Peyer's patch (tissue), 4 donors: Measurements from ENCODE around the gene LHX4. TPM values are rescaled to one million over a fixed set of nuclear protein-coding genes. Genes with fewer than 3 reads are reported as not detected.

Experiments
- DNase-seq, 3 donors: peaks; one replicate each; pipeline ENCODE4 v3.0.0-alpha.2; 2017 to 2019
- H3K27ac ChIP-seq, 4 donors: fragments of 200-600 bp; sonication (generic); one replicate each; pipeline ENCODE4 v1.5.1; 2016 to 2019
- H3K27me3 ChIP-seq, 2 donors: fragments of 200-600 bp; sonication (generic); one replicate each; pipeline ENCODE4 v1.5.1; 2019
- H3K36me3 ChIP-seq, 3 donors: fragments of 200-600 bp; sonication (generic); one replicate each; pipeline ENCODE4 v1.5.1; 2016 to 2019
- H3K4me1 ChIP-seq, 4 donors: fragments of 200-600 bp; sonication (generic); one replicate each; pipeline ENCODE4 v1.5.1; 2016 to 2019
- H3K4me3 ChIP-seq, 4 donors: fragments of 200-600 bp; sonication (generic); 1 replicate in 3 of 4; 2 replicates in 1 of 4; pipeline ENCODE4 v1.5.1; 2016 to 2019; ENCODE audit warnings: mild to moderate bottlenecking in 1 of 4
- H3K9me3 ChIP-seq, 4 donors: fragments of 200-600 bp; sonication (generic); one replicate each; pipeline ENCODE4 v1.5.1; 2016 to 2019; ENCODE audit warnings: mild to moderate bottlenecking in 1 of 4
- POLR2A ChIP-seq, 2 donors: fragments of 450-650 bp; IDR thresholded peaks; one replicate each; pipeline ENCODE4 v1.5.1; 2017; ENCODE audit warnings: antibody characterized with exemption in 2 of 2, mild to moderate bottlenecking in 2 of 2, moderate library complexity in 2 of 2
- total RNA-seq, 4 donors: library from RNA; depleted of rRNA; stranded (reverse); fragments of >200 nt; gene quantifications; one replicate each; pipeline ENCODE4 v1.1.0, GENCODE V29; 2016
- TF ChIP-seq, protein P1 (sequence below), 6 experiments: fragments of 450-650 bp in 4 of 6; fragments of 200-600 bp in 2 of 6; sonication (generic) in 1 of 6; IDR thresholded peaks; one replicate each; pipeline ENCODE4 v1.5.1; 2017 to 2019; ENCODE audit warnings: antibody characterized with exemption in 6 of 6, mild to moderate bottlenecking in 3 of 6, moderate library complexity in 1 of 6

Gene LHX4
- total RNA-seq, 4 donors from 2014 or later: 0.28 to 1.1 (median 0.68) TPM

DNA sequence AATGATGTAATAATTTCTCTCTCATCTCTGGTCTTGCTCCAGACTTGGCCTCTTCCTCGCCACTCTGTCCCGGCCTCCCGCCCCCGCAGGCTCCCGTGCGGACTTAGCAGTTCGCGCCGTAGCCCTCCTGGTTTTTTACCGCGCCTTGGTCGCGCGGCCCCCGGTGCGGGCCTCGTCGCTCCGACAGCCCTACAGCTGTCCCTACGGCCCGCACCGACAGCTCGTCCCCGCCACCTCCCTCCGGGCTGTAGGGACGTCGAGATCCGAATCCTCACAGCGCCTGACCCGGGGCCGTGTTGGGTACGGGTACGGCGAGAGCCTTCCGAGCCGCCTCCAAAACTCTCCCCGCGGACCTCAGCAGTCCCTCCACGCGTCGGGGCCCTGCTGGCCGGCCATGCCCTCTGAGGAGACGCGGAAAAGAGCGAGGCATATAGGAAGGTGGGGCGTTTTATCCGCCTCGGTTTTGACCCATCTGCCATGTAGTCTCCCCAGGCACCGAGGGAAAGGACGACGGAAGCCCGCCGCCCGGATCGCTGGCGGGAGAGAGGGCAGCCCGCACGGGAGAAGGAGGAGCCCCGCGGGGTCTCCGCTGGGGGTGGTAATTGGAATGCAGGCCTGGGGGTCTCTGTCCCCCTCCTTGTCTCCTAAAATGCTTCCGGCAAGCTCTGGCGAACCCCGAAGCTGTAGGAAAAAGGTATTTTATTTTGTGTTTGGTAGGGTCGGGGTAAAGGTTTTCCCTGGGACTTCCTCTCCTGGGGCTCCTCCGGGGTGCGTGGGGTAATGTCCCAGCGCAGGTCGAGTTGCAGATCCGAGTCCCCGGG lies 3.3 kb downstream of the LHX4 start:
- Histone ChIP-seq H3K4me3 (no peak overlapping the region), H3K4me1 (peaks cover 2 to 67% (median 29%) of the 10 kb centered on the region in 4 donors), H3K27me3 (peaks cover 3 to 91% of the 10 kb centered on the region in 2 donors), H3K9me3 (no peaks in the 10 kb centered on the region), H3K36me3 (no peaks in the 10 kb centered on the region), H3K27ac (no peak overlapping the region)
- DNase-seq: peak in 1 of 3 donors; percentile 40
- TF ChIP-seq, protein P1, sequence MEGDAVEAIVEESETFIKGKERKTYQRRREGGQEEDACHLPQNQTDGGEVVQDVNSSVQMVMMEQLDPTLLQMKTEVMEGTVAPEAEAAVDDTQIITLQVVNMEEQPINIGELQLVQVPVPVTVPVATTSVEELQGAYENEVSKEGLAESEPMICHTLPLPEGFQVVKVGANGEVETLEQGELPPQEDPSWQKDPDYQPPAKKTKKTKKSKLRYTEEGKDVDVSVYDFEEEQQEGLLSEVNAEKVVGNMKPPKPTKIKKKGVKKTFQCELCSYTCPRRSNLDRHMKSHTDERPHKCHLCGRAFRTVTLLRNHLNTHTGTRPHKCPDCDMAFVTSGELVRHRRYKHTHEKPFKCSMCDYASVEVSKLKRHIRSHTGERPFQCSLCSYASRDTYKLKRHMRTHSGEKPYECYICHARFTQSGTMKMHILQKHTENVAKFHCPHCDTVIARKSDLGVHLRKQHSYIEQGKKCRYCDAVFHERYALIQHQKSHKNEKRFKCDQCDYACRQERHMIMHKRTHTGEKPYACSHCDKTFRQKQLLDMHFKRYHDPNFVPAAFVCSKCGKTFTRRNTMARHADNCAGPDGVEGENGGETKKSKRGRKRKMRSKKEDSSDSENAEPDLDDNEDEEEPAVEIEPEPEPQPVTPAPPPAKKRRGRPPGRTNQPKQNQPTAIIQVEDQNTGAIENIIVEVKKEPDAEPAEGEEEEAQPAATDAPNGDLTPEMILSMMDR (IDR thresholded peaks at IDR 0.05): no peak
- no peak for TF ChIP-seq POLR2A (IDR thresholded peaks at IDR 0.05)

DNA sequence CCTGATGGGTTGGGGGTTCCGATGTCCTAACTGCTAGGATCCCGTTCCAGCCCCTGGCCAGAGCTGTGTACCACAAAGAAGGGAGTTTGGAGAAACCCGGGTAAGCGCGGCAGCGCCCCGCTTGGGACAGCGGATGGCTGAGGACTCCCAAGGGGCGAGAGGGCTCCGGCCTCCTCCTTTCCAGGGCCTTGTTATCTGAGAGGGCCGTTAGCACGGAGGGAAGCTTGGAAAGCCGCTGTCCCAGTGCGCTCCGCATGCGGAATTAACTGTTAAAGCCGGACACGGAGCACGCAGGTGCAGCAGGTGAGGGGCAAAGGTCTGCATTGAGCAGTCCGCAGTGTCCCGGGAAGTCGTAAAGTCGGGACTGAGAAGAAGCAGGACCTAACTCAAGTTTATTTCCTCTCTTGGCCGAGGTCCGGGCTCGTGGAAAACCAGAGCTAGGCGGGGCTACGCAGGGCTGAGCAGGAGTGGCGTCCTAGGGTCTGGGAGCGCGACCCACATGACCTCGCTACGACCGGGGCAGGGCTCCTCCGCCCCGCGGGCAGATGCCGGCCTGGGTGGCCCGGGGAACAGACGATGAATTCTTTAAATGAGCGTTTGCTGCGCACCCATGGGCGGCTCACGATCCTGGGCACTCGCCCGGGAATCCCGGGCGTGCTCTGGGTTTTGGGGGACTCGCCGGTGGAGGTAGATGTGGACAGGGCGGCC lies 4.5 kb downstream of the LHX4 start:
- peaks cover 3 to 88% of the 10 kb centered on the region in 2 donors for H3K27me3 ChIP-seq
- H3K4me3 ChIP-seq: peak overlapping the region in 2 of 4 donors; percentile 18 to 39
- peak in 2 of 3 donors; percentile 72 to 73 for DNase-seq
- H3K4me1 ChIP-seq: peaks cover 2 to 57% (median 20%) of the 10 kb centered on the region in 4 donors
- no peaks in the 10 kb centered on the region for H3K36me3 ChIP-seq
- no peaks in the 10 kb centered on the region for H3K9me3 ChIP-seq
- TF ChIP-seq POLR2A (IDR thresholded peaks at IDR 0.05): no peak
- H3K27ac ChIP-seq: no peak overlapping the region

DNA sequence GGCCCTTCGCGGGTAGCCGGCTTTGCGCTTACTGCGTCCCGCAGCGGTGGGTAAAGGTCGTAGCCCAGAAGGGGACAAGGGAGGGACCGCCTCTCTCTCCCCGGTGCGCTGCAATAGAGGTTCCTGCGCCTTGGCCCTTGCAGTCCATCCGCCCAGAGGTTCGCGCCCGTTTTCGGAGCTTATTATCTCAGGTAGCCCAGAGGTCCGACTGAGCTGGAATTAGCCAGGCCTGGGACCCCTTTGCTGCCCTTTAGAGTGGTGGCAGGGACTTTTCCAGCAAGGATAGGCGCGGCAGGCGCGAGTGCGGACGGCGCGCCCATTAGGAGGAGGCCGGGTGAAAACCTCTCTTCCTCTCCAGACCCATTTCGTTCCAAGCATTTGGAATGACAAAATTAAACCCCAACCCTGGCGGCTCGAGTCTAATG lies 5.0 kb downstream of the LHX4 start:
- no peaks in the 10 kb centered on the region for H3K36me3 ChIP-seq
- DNase-seq: peak in 1 of 3 donors; percentile 54
- H3K4me1 ChIP-seq: peaks cover 2 to 51% (median 18%) of the 10 kb centered on the region in 4 donors
- TF ChIP-seq POLR2A (IDR thresholded peaks at IDR 0.05): no peak
- TF ChIP-seq, protein P1 (IDR thresholded peaks at IDR 0.05): no peak
- peaks cover 3 to 82% of the 10 kb centered on the region in 2 donors for H3K27me3 ChIP-seq
- H3K9me3 ChIP-seq: no peaks in the 10 kb centered on the region
- peak overlapping the region in 2 of 4 donors; percentile 18 to 39 for H3K4me3 ChIP-seq
- H3K27ac ChIP-seq: no peak overlapping the region

DNA sequence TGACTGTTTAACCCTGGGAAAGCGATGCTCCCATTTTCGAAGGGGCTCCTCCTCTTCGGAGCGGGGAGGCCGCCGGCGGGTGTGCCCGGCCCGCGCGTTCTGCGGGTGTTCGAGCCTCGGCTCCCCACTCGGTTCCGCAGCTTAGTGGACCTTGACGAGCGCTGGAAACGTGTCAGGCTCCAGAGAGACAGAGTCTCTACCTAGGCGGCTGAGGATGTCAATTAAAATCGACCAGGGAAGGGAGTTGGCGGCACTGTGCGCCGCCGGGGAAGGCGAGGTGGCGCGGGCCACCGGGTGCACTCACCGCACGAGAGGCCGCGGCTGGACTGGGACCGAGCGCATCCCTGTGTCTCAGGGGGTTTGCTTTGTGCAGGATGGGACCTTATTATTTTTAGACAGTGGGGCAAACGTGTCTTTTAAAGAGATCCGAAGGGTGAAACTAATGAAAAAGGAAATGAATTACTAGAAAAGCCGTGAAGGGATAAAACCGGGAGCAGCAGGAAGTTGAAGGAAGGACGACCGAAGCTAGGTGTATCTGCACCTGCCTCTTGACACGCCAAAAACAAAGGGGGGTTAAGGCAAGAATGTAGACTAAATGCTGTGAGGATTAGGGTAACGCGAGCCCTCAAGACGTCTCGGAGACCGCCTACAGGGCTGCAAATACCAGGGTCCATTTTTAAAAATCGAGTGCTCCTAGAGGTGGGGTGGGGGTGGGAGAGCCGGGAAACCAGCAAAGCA lies 5.6 kb downstream of the LHX4 start:
- Histone ChIP-seq H3K4me3 (peak overlapping the region in 2 of 4 donors; percentile 18 to 39), H3K27ac (no peak overlapping the region), H3K9me3 (no peaks in the 10 kb centered on the region), H3K4me1 (peaks cover 2 to 45% (median 13%) of the 10 kb centered on the region in 4 donors), H3K36me3 (no peaks in the 10 kb centered on the region), H3K27me3 (peaks cover 3 to 77% of the 10 kb centered on the region in 2 donors)
- DNase-seq: peak in 1 of 3 donors; percentile 38
- no peak for TF ChIP-seq POLR2A (IDR thresholded peaks at IDR 0.05)
- TF ChIP-seq, protein P1 (IDR thresholded peaks at IDR 0.05): no peak

DNA sequence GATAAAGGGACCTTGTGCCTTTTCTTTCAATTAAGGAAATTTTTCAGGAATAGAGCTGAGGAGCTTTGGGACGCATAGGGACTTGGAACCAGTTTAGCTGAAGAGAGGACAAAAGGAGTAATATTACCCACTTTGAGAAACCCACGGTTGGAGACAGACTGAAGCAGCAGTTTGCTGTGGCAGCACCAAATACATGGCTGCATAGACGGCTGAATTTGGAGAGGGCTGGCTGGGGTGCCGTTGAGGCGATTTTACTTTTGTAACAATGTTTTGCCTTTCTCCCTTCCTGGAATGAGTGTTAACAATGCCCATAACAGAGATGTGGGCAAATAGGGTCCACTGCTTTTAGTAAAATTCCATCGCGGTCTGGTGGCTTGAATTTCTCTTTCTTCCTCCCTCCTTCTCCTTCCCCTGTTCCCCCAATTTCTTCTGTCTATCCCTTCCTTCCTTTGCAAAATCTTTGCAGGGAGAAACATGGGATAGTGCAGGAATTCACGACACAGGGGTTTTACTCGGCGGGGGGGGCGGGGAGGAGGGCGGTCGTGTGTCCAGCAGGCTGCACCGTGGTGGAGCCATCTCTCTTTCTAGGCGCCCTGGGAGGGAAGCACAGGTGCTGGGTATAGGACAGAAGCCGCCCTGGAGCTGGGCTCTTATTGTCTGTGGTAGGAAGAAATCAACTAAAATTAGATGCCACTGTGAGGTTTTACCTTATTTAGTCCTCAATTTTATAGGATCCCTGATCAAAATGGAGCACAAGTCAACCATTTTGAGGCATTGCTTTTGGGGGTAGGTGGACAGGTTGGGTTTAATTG lies 6.8 kb downstream of the LHX4 start:
- peak in 1 of 3 donors; percentile 28 for DNase-seq
- Histone ChIP-seq H3K9me3 (no peaks in the 10 kb centered on the region), H3K27ac (no peak overlapping the region), H3K4me1 (peaks cover 0 to 33% (median 6%) of the 10 kb centered on the region in 4 donors), H3K4me3 (no peak overlapping the region), H3K36me3 (no peaks in the 10 kb centered on the region), H3K27me3 (peaks cover 3 to 64% of the 10 kb centered on the region in 2 donors)
- TF ChIP-seq POLR2A (IDR thresholded peaks at IDR 0.05): no peak
- TF ChIP-seq, protein P1 (IDR thresholded peaks at IDR 0.05): no peak
